Measurements from ENCODE around the gene SCAND1.

SCAND1 gene

GRCh38 chr20:35904982-35905663, 49.2 kb downstream of the SCAND1 start:
- DNase-seq (ENCODE audit: low read depth), result no peak

DNA sequence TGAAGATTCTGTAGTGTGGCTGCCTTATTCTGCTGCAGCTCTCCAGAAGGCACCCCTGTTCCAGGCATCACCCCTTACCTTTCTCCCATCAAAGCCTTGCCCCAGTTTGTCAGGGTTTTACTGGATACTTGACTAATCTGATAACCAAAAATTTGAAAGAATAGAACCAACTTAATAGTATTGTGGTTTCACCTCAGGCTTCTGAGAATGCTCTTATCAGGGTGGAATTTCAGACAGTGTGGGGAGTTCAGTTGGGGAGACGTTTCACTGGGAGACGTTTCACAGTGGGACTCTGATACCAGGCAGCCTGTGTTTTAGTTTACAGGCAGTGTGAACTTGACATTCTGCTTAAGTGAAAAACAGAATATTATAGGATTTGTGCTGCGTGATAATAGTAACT, 50.5 kb downstream of the SCAND1 start:
- no peak for DNase-seq (ENCODE audit: low read depth)
